Liver (tissue), 3 donors: ENCODE results near the gene TEC.

ENCODE experiments used
- CTCF ChIP-seq: fragments of 150-350 bp; IDR thresholded peaks from 2 replicates; pipeline ENCODE4 v1.5.1; 2017; ENCODE audit warnings: improper control_type of control experiment, low read depth, low read length; ENCODE audit not compliant: missing input control
- EGR1 ChIP-seq, 2 donors: IDR thresholded peaks; 2 replicates each; pipeline ENCODE4 v1.6.1; 2016 to 2018; ENCODE audit warnings: antibody characterized with exemption in 2 of 2, low read depth in 2 of 2
- FOXA1 ChIP-seq: IDR thresholded peaks from 2 replicates; pipeline ENCODE4 v1.6.1; 2016; ENCODE audit warnings: antibody characterized with exemption
- FOXA2 ChIP-seq: IDR thresholded peaks from 2 replicates; pipeline ENCODE4 v1.6.1; 2016; ENCODE audit warnings: antibody characterized with exemption
- MAX ChIP-seq: IDR thresholded peaks from 2 replicates; pipeline ENCODE4 v1.6.1; 2016; ENCODE audit warnings: antibody characterized with exemption
- RAD21 ChIP-seq, 2 donors: IDR thresholded peaks; 2 replicates each; pipeline ENCODE4 v1.6.1; 2016; ENCODE audit warnings: antibody characterized with exemption in 2 of 2, mild to moderate bottlenecking in 2 of 2
- SP1 ChIP-seq: IDR thresholded peaks from 2 replicates; pipeline ENCODE4 v1.6.1; 2018; ENCODE audit warnings: antibody characterized with exemption, mild to moderate bottlenecking
- TAF1 ChIP-seq: conservative IDR thresholded peaks from 2 replicates; pipeline ENCODE4 v1.6.1; 2016; ENCODE audit warnings: antibody characterized with exemption, mild to moderate bottlenecking
- YY1 ChIP-seq: IDR thresholded peaks from 2 replicates; pipeline ENCODE4 v1.6.1; 2016; ENCODE audit warnings: antibody characterized with exemption, mild to moderate bottlenecking
- TF ChIP-seq, protein P1 (sequence below): IDR thresholded peaks from 2 replicates; pipeline ENCODE4 v1.6.1; 2016; ENCODE audit warnings: antibody characterized with exemption
- donor health status: healthy.
- donor health status: healthy.

DNA sequence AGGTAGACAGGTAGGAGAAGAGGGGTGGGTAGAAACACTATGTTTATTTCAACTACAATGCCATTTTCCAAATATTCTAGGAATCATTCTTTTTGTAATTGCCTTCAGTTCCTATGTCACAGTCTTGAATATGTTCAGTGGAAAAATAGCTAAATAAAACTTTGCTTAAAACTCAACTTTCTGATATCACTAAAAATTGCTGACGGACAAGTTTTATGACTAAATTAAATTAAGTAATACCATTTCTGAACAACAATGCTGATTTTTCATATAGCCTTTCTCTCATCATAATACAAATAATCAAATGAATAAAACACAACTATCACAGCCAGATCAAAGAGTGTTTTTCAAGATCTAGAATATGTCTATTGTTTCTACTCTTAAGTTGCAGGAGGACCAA lies 53.1 kb downstream of the TEC start:
- no peak for TF ChIP-seq RAD21 (IDR thresholded peaks at IDR 0.05)
- no peak for TF ChIP-seq CTCF
- TF ChIP-seq FOXA1: no peak
- no peak for TF ChIP-seq TAF1
- TF ChIP-seq MAX: no peak
- no peak for TF ChIP-seq FOXA2
- TF ChIP-seq EGR1 (IDR thresholded peaks at IDR 0.05; ENCODE audit: low read depth in 2 of 2): no peak
- TF ChIP-seq SP1: no peak
- TF ChIP-seq YY1: no peak
- TF ChIP-seq, protein P1, sequence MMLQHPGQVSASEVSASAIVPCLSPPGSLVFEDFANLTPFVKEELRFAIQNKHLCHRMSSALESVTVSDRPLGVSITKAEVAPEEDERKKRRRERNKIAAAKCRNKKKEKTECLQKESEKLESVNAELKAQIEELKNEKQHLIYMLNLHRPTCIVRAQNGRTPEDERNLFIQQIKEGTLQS: no peak
